HG03342 (cell line): ENCODE measurements around the gene OXNAD1.

ENCODE experiments used
- ATAC-seq: cut with Tn5 transposase; IDR thresholded peaks from one replicate; pipeline ENCODE4 v1.9.1; 2021; ENCODE audit warnings: mild to moderate bottlenecking, moderate library complexity; ENCODE audit not compliant: unreplicated experiment

OXNAD1 gene

GRCh38 chr3:16354291-16354690 lies 89.3 kb downstream of the OXNAD1 start:
- ATAC-seq, result no peak
